ENCODE results near the gene EPHB3.

DNA sequence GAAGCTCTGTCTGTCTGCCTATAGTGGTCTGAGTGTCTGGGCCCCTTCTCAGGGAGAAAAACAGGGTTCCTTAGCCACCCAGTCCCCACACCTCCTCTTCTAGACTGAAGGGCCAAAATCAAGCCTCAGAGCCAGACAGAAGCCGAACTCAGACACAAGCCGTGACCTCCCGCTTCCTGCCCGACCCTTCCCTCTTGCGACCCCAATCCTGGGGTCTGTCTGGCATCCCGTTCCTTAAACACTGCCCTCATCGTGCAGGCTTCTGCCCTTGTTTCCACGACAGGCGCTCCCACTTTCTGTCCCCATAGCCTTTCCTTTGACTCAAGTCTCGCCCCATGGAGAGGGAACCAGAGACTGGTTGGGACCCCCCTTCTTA lies 32.3 kb downstream of the EPHB3 start:
- TF ChIP-seq, protein P1, sequence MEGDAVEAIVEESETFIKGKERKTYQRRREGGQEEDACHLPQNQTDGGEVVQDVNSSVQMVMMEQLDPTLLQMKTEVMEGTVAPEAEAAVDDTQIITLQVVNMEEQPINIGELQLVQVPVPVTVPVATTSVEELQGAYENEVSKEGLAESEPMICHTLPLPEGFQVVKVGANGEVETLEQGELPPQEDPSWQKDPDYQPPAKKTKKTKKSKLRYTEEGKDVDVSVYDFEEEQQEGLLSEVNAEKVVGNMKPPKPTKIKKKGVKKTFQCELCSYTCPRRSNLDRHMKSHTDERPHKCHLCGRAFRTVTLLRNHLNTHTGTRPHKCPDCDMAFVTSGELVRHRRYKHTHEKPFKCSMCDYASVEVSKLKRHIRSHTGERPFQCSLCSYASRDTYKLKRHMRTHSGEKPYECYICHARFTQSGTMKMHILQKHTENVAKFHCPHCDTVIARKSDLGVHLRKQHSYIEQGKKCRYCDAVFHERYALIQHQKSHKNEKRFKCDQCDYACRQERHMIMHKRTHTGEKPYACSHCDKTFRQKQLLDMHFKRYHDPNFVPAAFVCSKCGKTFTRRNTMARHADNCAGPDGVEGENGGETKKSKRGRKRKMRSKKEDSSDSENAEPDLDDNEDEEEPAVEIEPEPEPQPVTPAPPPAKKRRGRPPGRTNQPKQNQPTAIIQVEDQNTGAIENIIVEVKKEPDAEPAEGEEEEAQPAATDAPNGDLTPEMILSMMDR (IDR thresholded peaks at IDR 0.05 in 4 of 5, conservative IDR thresholded peaks at IDR 0.05 in 1 of 5) = no peak
- no peak for TF ChIP-seq POLR2A (IDR thresholded peaks at IDR 0.05)

Data from gastrocnemius medialis (tissue), 4 donors.